RWPE1 (cell line): ENCODE data around the gene CPS1.

Source experiments
- CTCF ChIA-PET: fragments of 350-600 bp; sonication (Branson Sonifier 250); formaldehyde crosslinking; extraction: SDS; loops from one replicate; lab custom pipeline; 2021; lab: Yijun Ruan, JAX
- POLR2A ChIA-PET: fragments of 400-600 bp; formaldehyde crosslinking; extraction: SDS; loops from one replicate; lab custom pipeline; 2020; ENCODE audit warnings: antibody characterized with exemption; ENCODE audit not compliant: low non-redundant PET; lab: Yijun Ruan, JAX
- DNase-seq: peaks from one replicate; pipeline ENCODE4 v3.0.0; 2012; ENCODE audit warnings: low spot score
- H3K27ac ChIP-seq: fragments of 450-650 bp; 2 replicates; pipeline ENCODE4 v1.5.1; 2017
- TF ChIP-seq, protein P1 (sequence below): fragments of 450-650 bp; conservative IDR thresholded peaks from 2 replicates; pipeline ENCODE4 v1.5.1; 2017; ENCODE audit warnings: low read depth, mild to moderate bottlenecking

CPS1 gene

GRCh38 chr2:210722092-210722491, 165.7 kb downstream of the CPS1 start:
- no peak for DNase-seq
- no peak overlapping the region for H3K27ac ChIP-seq
- TF ChIP-seq, protein P1, sequence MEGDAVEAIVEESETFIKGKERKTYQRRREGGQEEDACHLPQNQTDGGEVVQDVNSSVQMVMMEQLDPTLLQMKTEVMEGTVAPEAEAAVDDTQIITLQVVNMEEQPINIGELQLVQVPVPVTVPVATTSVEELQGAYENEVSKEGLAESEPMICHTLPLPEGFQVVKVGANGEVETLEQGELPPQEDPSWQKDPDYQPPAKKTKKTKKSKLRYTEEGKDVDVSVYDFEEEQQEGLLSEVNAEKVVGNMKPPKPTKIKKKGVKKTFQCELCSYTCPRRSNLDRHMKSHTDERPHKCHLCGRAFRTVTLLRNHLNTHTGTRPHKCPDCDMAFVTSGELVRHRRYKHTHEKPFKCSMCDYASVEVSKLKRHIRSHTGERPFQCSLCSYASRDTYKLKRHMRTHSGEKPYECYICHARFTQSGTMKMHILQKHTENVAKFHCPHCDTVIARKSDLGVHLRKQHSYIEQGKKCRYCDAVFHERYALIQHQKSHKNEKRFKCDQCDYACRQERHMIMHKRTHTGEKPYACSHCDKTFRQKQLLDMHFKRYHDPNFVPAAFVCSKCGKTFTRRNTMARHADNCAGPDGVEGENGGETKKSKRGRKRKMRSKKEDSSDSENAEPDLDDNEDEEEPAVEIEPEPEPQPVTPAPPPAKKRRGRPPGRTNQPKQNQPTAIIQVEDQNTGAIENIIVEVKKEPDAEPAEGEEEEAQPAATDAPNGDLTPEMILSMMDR, result no peak
- ChIA-PET POLR2A (no interaction called here), CTCF (no interaction called here)

- TF ChIP-seq, protein P1, result no peak
- DNase-seq, result no peak
- POLR2A ChIA-PET, result no interaction called here
- CTCF ChIA-PET, result no interaction called here
- no peak overlapping the region for H3K27ac ChIP-seq
Observed at GRCh38 chr2:210727549-210727948, 171.2 kb downstream of the CPS1 start.
